Keratinocyte (primary cell): Measurements from ENCODE around the gene PDX1. TPM values are rescaled to one million over a fixed set of nuclear protein-coding genes. Genes with fewer than 3 reads are reported as not detected.

Experiments used
- DNase-seq: peaks from one replicate; pipeline ENCODE4 v3.0.0-alpha.2; 2011; ENCODE audit warnings: low read depth, missing footprints, low spot score
- FAIRE-seq: peaks from 2 replicates; lab custom pipeline; 2011; peaks lifted over from hg19 to GRCh38; lab: Jason Lieb, UNC
- H2AFZ ChIP-seq: 2 replicates; pipeline ENCODE4 v1.6.0; 2012; ENCODE audit warnings: low read length, control low read depth, inconsistent platforms; ENCODE audit not compliant: control insufficient read depth
- H3K27ac ChIP-seq: 2 replicates; pipeline ENCODE4 v1.5.1; 2011; ENCODE audit warnings: low read length; ENCODE audit not compliant: control insufficient read depth, insufficient read depth
- H3K27me3 ChIP-seq: 3 replicates; pipeline ENCODE4 v1.6.0; 2011; ENCODE audit warnings: low read length; ENCODE audit not compliant: control insufficient read depth, insufficient read depth; ENCODE audit errors: extremely low read depth
- H3K36me3 ChIP-seq, 2 experiments: 2 replicates in 1 of 2; 3 replicates in 1 of 2; pipeline ENCODE4 v1.5.1; 2011; ENCODE audit warnings: low read length in 2 of 2, mild to moderate bottlenecking in 1 of 2; ENCODE audit not compliant: control insufficient read depth in 2 of 2, insufficient read depth in 2 of 2; ENCODE audit errors: extremely low read depth in 1 of 2
- H3K4me1 ChIP-seq: 3 replicates; pipeline ENCODE4 v1.5.1; 2011; ENCODE audit warnings: low read length; ENCODE audit not compliant: control insufficient read depth, insufficient read depth; ENCODE audit errors: extremely low read depth
- H3K4me2 ChIP-seq: 3 replicates; pipeline ENCODE4 v1.6.0; 2011; ENCODE audit warnings: low read depth, low read length; ENCODE audit not compliant: control insufficient read depth, insufficient read depth; ENCODE audit errors: extremely low read depth
- H3K4me3 ChIP-seq, 3 experiments: fragments of 200-600 bp in 1 of 3; sonication (generic) in 1 of 3; 2 replicates in 2 of 3; 3 replicates in 1 of 3; pipeline ENCODE4 v1.5.1; 2011 to 2016; ENCODE audit warnings: low read length in 3 of 3, mild to moderate bottlenecking in 3 of 3, control low read depth in 2 of 3, inconsistent platforms in 1 of 3, low read depth in 1 of 3, mixed read lengths in 1 of 3, mixed run types in 1 of 3, moderate library complexity in 1 of 3; ENCODE audit not compliant: control insufficient read depth in 2 of 3, insufficient read depth in 2 of 3; ENCODE audit errors: extremely low read depth in 1 of 3
- H3K79me2 ChIP-seq: 2 replicates; pipeline ENCODE4 v1.6.0; 2012; ENCODE audit warnings: low read length; ENCODE audit not compliant: control insufficient read depth, insufficient read depth
- H3K9ac ChIP-seq: 3 replicates; pipeline ENCODE4 v1.6.0; 2011; ENCODE audit warnings: low read length; ENCODE audit not compliant: control insufficient read depth, insufficient read depth; ENCODE audit errors: extremely low read depth
- H3K9me1 ChIP-seq: 3 replicates; pipeline ENCODE4 v1.6.0; 2011; ENCODE audit warnings: low read length; ENCODE audit not compliant: control insufficient read depth, insufficient read depth; ENCODE audit errors: extremely low read depth
- H3K9me3 ChIP-seq: 2 replicates; pipeline ENCODE4 v1.5.1; 2012; ENCODE audit warnings: low read depth, low read length; ENCODE audit not compliant: control insufficient read depth
- H4K20me1 ChIP-seq: 3 replicates; pipeline ENCODE4 v1.6.0; 2011; ENCODE audit warnings: low read length; ENCODE audit not compliant: control insufficient read depth, insufficient read depth; ENCODE audit errors: extremely low read depth
- CTCF ChIP-seq, 3 experiments: IDR thresholded peaks in 1 of 3; conservative IDR thresholded peaks in 1 of 3; optimal IDR thresholded peaks in 1 of 3; 2 replicates in 2 of 3; 3 replicates in 1 of 3; pipeline versions ENCODE3 to v1.5.1; 2011; ENCODE audit warnings: low read length in 3 of 3, mild to moderate bottlenecking in 3 of 3, moderate library complexity in 2 of 3, control low read depth in 1 of 3, inconsistent platforms in 1 of 3; ENCODE audit not compliant: insufficient read depth in 2 of 3; ENCODE audit errors: extremely low read depth in 1 of 3
- EZH2 ChIP-seq: IDR thresholded peaks from one replicate; pipeline ENCODE4 v1.6.1; 2012; ENCODE audit warnings: inconsistent platforms, mild to moderate bottlenecking, low read length, moderate library complexity
- dilution Hi-C: fragments of 300-500 bp; cut with MboI; formaldehyde crosslinking; loops from one replicate; pipeline ENCODE4 v1.7.0; 2020; ENCODE audit warnings: low sequenced_read_pairs; ENCODE audit not compliant: extremely low pct_ligation_motif_present
- polyA plus RNA-seq, 5 experiments: library from polyadenylated mRNA; depleted of rRNA in 3 of 5; stranded (reverse) in 3 of 5; stranded (forward) in 1 of 5; unstranded in 1 of 5; fragments of >200 nt; gene quantifications; 1 replicate in 1 of 5; 2 replicates in 3 of 5; 3 replicates in 1 of 5; pipeline versions ENCODE4 v1.2.1 to v1.2.3, GENCODE V29; 2011 to 2012; ENCODE audit warnings: missing spikeins in 2 of 5, low read depth in 1 of 5, low replicate concordance in 1 of 5

Gene PDX1
- polyA plus RNA-seq, 1 donor (not counting 4 experiments of a cell fraction or from before 2014, with no cell fraction given): not detected

GRCh38 chr13:27971776-27972477, 52.1 kb downstream of the PDX1 start:
- H3K9ac ChIP-seq: no peak overlapping the region
- no peak for TF ChIP-seq EZH2
- no peak for TF ChIP-seq CTCF (optimal IDR thresholded peaks at IDR 0.05 in 1 of 3, IDR thresholded peaks at IDR 0.05 in 1 of 3, conservative IDR thresholded peaks at IDR 0.05 in 1 of 3; ENCODE audit: extremely low read depth in 1 of 3, insufficient read depth in 2 of 3, low read length in 3 of 3)
- peaks cover 100% of the 10 kb centered on the region for H3K27me3 ChIP-seq
- no peaks in the 10 kb centered on the region for H4K20me1 ChIP-seq
- no peak overlapping the region for H3K4me3 ChIP-seq
- peaks cover 2% of the 10 kb centered on the region for H3K4me1 ChIP-seq
- dilution Hi-C loops: loop anchor here (25.0 kb wide), 1 partner anchor 135 kb away; no protein-coding TSS in a partner anchor
- no peaks in the 10 kb centered on the region for H3K9me1 ChIP-seq
- no peak overlapping the region for H3K27ac ChIP-seq
- FAIRE-seq: no peak
- H3K36me3 ChIP-seq: no peaks in the 10 kb centered on the region
- H3K4me2 ChIP-seq: no peak overlapping the region
- H3K79me2 ChIP-seq: no peaks in the 10 kb centered on the region
- H2AFZ ChIP-seq: no peak overlapping the region
- DNase-seq: no peak
- no peaks in the 10 kb centered on the region for H3K9me3 ChIP-seq

- dilution Hi-C loops: loop anchor here (25.0 kb wide), 1 partner anchor 135 kb away; no protein-coding TSS in a partner anchor
- FAIRE-seq (no peak), DNase-seq (no peak)
- peaks cover 2% of the 10 kb centered on the region for H3K4me1 ChIP-seq
- no peaks in the 10 kb centered on the region for H3K79me2 ChIP-seq
- no peak overlapping the region for H3K9ac ChIP-seq
- H3K4me3 ChIP-seq: no peak overlapping the region
- no peak overlapping the region for H2AFZ ChIP-seq
- H3K27me3 ChIP-seq: peaks cover 100% of the 10 kb centered on the region
- H3K36me3 ChIP-seq: no peaks in the 10 kb centered on the region
- TF ChIP-seq CTCF (optimal IDR thresholded peaks at IDR 0.05 in 1 of 3, IDR thresholded peaks at IDR 0.05 in 1 of 3, conservative IDR thresholded peaks at IDR 0.05 in 1 of 3; ENCODE audit: extremely low read depth in 1 of 3, insufficient read depth in 2 of 3, low read length in 3 of 3) (no peak), EZH2 (no peak)
- H3K27ac ChIP-seq: no peak overlapping the region
- H3K4me2 ChIP-seq: no peak overlapping the region
- no peaks in the 10 kb centered on the region for H3K9me1 ChIP-seq
- no peaks in the 10 kb centered on the region for H3K9me3 ChIP-seq
- no peaks in the 10 kb centered on the region for H4K20me1 ChIP-seq
Observed at GRCh38 chr13:27972478-27972820, 52.6 kb downstream of the PDX1 start.
